Smooth muscle cell (in vitro differentiated cells): Measurements from ENCODE around the gene WDR45. TPM values are rescaled to one million over a fixed set of nuclear protein-coding genes. Genes with fewer than 3 reads are reported as not detected.
"Not testable (repeated sequence)": the region's sequence is repeated elsewhere in the genome, so short reads cannot be mapped to it uniquely, and the experiment has no call there.

Source experiments
- DNase-seq: peaks from one replicate; lab custom pipeline; 2025; ENCODE audit not compliant: unreplicated experiment; lab: John Stamatoyannopoulos, UW
- H2AFZ ChIP-seq: fragments of 200-600 bp; sonication (generic); 2 replicates; pipeline ENCODE4 v1.6.0; 2016; ENCODE audit warnings: antibody characterized with exemption, low read depth, mild to moderate bottlenecking
- H3F3A ChIP-seq: fragments of 200-600 bp; sonication (generic); 2 replicates; pipeline ENCODE4 v1.6.0; 2017; ENCODE audit warnings: antibody characterized with exemption, low read depth
- H3K27ac ChIP-seq: fragments of 200-600 bp; sonication (generic); 2 replicates; pipeline ENCODE4 v1.5.1; 2016; ENCODE audit warnings: low read depth, mild to moderate bottlenecking
- H3K27me3 ChIP-seq: fragments of 200-600 bp; sonication (generic); 2 replicates; pipeline ENCODE4 v1.6.1; 2016; ENCODE audit warnings: low read depth, mild to moderate bottlenecking
- H3K36me3 ChIP-seq: fragments of 200-600 bp; sonication (generic); 2 replicates; pipeline ENCODE4 v1.5.1; 2016; ENCODE audit warnings: low read depth
- H3K4me1 ChIP-seq: fragments of 200-600 bp; sonication (generic); 2 replicates; pipeline ENCODE4 v1.5.1; 2016; ENCODE audit warnings: low read depth
- H3K4me2 ChIP-seq: fragments of 200-600 bp; sonication (generic); 2 replicates; pipeline ENCODE4 v1.6.0; 2016; ENCODE audit warnings: mild to moderate bottlenecking
- H3K4me3 ChIP-seq: fragments of 200-600 bp; sonication (generic); 2 replicates; pipeline ENCODE4 v1.5.1; 2016; ENCODE audit warnings: mild to moderate bottlenecking
- H3K79me2 ChIP-seq: fragments of 200-600 bp; sonication (generic); 2 replicates; pipeline ENCODE4 v1.6.0; 2016; ENCODE audit warnings: low read depth, mild to moderate bottlenecking
- H3K9ac ChIP-seq: fragments of 200-600 bp; sonication (generic); 2 replicates; pipeline ENCODE4 v1.6.0; 2016; ENCODE audit warnings: low read depth
- H3K9me3 ChIP-seq: fragments of 200-600 bp; sonication (generic); replicated peaks from 2 replicates; pipeline ENCODE4 v1.5.1; 2016; ENCODE audit warnings: low read depth
- H4K20me1 ChIP-seq: fragments of 200-600 bp; sonication (generic); 2 replicates; pipeline ENCODE4 v1.6.0; 2016; ENCODE audit warnings: low read depth
- WGBS: methylation state at CpG from one replicate; pipeline ENCODE4 v1.1.7; 2016; ENCODE audit warnings: low lambda C conversion rate; 5-methylcytosine and 5-hydroxymethylcytosine counted together
- polyA plus RNA-seq: library from polyadenylated mRNA; unstranded; fragments of >200 nt; fragmentation: Nextera tagmentation; extraction: Ambion mirVana; gene quantifications from 2 replicates; pipeline ENCODE4 v1.2.1, GENCODE V29; 2016
- total RNA-seq: library from RNA; depleted of rRNA; stranded (reverse); fragments of >200 nt; gene quantifications from 2 replicates; pipeline ENCODE4 v1.2.3, GENCODE V29; 2014
- TF ChIP-seq, protein P1 (sequence below): fragments of 200-600 bp; sonication (generic); IDR thresholded peaks from 2 replicates; pipeline ENCODE4 v1.5.1; 2017; ENCODE audit warnings: borderline replicate concordance, mild to moderate bottlenecking, antibody characterized with exemption; ENCODE audit not compliant: insufficient read depth, poor library complexity, severe bottlenecking

Gene WDR45
- total RNA-seq (31.4 and 39.6 TPM in 2 replicates), polyA plus RNA-seq (38.9 and 49.1 TPM in 2 replicates)

DNA sequence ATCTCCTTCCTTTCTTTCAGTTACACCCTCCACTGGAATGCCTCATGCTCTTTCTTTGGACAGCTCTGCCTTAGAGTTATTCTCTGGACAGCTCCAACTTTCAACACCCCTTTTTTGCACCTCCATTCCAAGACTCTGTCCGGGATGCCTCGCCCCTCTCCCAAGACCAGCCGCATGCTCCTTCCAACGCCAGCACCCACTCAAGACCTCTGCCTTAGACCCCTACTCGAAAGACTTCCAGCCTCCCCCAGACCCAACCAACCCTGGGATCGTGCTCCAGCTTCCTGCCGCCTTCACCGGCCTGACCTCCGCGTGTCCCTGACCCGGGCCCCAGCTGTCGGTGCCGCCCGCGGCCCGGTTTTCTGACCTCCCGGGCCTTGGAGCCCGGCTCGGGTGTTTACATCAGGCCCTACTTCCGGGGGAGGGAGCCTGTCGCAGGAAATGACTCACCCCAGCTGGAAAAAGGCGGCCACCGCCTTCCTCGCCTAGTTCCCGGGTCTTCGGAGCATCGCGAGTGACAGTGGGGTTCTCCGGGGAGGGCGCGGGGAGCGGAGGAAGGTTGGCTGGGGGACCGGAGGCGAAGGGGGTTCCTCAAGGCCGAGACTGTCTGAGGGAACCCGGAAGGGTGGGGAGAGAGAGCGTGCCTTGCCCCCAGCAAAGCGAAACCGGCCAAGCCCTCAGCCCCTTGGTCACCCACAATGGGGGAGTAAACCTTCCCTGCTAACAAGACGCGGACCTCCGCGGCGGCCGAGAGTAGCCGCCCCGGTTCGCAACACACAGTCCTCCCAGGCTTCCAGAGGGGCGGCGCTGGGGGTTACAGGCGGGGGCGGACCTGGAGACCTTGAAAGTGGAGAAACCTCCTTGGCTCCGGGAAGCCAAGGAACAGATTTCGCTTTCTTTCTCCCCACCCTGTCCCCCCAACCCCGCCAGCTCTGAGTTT, at the start of gene WDR45:
Gene WDR45, minus strand, starts transcription at position 399 of the 940 bp plus-strand sequence. CDS start 1,792 bp downstream, outside the sequence.
- Histone ChIP-seq H3K9ac (peak within 1 kb of the TSS; percentile 86), H2AFZ (peak within 1 kb of the TSS; percentile 8), H3K36me3 (no peaks in the 10 kb centered on the region), H3F3A (no peaks in the 10 kb centered on the region), H3K4me3 (peak within 1 kb of the TSS; percentile 70), H3K79me2 (no peaks in the 10 kb centered on the region), H3K4me1 (no peaks in the 10 kb centered on the region), H3K27me3 (no peaks in the 10 kb centered on the region), H3K9me3 (no peaks in the 10 kb centered on the region), H3K27ac (peak within 1 kb of the TSS; percentile 75), H3K4me2 (peak within 1 kb of the TSS; percentile 86), H4K20me1 (no peaks in the 10 kb centered on the region)
- peak; percentile 16 for DNase-seq
- TF ChIP-seq, protein P1, sequence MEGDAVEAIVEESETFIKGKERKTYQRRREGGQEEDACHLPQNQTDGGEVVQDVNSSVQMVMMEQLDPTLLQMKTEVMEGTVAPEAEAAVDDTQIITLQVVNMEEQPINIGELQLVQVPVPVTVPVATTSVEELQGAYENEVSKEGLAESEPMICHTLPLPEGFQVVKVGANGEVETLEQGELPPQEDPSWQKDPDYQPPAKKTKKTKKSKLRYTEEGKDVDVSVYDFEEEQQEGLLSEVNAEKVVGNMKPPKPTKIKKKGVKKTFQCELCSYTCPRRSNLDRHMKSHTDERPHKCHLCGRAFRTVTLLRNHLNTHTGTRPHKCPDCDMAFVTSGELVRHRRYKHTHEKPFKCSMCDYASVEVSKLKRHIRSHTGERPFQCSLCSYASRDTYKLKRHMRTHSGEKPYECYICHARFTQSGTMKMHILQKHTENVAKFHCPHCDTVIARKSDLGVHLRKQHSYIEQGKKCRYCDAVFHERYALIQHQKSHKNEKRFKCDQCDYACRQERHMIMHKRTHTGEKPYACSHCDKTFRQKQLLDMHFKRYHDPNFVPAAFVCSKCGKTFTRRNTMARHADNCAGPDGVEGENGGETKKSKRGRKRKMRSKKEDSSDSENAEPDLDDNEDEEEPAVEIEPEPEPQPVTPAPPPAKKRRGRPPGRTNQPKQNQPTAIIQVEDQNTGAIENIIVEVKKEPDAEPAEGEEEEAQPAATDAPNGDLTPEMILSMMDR, result no peak
- WGBS, result 41% methylated on average over 54 of the region's 55 CpGs

DNA sequence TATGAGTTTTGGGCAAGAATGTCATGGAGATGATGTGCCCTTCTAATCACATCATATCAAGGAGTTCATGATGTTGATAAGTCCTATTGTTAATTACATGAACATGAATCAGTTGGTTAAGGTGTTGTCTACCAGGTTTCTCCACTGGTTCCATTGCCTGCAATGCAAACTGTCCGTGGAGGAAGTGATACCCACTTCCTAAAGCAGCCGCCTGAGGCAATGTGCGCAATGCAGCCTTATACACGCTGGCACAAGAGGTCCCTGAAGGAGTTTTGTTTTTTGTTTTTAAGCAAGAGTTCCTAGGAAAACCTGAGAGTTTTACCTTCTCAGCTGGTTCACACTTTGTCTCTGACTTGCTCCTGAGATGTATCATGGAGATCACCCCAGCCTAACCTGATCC, 49.7 kb upstream of the WDR45 start:
- H3K9me3 ChIP-seq, result no peaks in the 10 kb centered on the region
- H3K27me3 ChIP-seq, result no peaks in the 10 kb centered on the region
- no peaks in the 10 kb centered on the region for H3K36me3 ChIP-seq
- no peak overlapping the region for H3K27ac ChIP-seq
- H3F3A ChIP-seq, result no peaks in the 10 kb centered on the region
- 83% methylated on average over 4 of the region's 4 CpGs for WGBS
- no peak overlapping the region for H3K4me2 ChIP-seq
- no peaks in the 10 kb centered on the region for H3K4me1 ChIP-seq
- no peak for DNase-seq
- no peak overlapping the region for H3K4me3 ChIP-seq
- H3K79me2 ChIP-seq, result no peaks in the 10 kb centered on the region
- H4K20me1 ChIP-seq, result no peaks in the 10 kb centered on the region
- TF ChIP-seq, protein P1, result no peak
- H2AFZ ChIP-seq, result no peak overlapping the region
- H3K9ac ChIP-seq, result no peak overlapping the region

DNA sequence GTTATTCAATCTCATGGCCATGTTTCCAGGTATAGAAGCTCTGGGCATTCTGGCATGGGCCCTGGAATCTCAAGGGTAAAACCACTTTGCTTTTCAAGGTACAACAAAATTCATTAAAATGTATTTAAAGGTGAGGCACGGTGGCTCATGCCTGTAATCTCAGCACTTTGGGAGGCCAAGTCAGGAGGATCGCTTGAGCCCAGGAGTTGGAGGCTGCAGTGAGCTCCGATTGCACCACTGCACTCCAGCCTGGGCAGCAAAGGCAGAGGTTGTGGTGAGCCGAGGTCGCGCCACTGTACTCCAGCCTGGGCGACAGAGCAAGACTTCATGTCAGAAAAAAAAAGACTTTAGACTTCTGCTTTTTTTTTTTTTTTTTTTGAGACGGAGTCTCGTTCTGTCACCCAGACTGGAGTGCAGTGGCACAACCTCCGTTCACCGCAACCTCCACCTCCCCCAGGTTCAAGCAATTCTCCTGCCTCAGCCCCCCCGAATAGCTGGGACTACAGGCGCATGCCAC, 48.1 kb upstream of the WDR45 start:
- H3K4me3 ChIP-seq, H3K27me3 ChIP-seq, H3K9ac ChIP-seq, H3K4me1 ChIP-seq, DNase-seq, H3K79me2 ChIP-seq, H2AFZ ChIP-seq, H3K36me3 ChIP-seq, H3K9me3 ChIP-seq, H3K4me2 ChIP-seq, H3K27ac ChIP-seq, H3F3A ChIP-seq, H4K20me1 ChIP-seq: not testable (repeated sequence)
- WGBS, result 92% methylated on average over 13 of the region's 13 CpGs

DNA sequence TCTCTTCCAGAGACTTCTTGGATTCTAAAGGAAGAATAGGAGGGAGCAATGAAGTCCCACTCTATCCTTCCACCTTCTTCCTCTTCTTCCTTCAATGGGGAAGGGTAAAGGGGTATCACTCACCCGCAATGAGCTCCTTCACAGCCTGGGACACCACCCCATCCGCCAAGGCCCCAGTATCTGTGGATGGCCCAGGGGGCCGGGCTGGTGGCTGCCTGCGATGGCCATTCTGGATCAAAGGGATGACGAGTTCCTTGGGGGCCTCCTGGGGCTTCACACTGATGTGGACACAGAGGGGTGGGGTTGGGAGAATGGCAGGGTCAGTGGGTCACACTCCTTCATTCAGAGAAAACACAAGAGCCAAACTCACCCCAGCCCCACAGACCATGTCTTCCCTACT, 42.8 kb upstream of the WDR45 start:
- Histone ChIP-seq H3F3A (no peaks in the 10 kb centered on the region), H3K4me3 (peak overlapping the region; percentile 63), H3K9me3 (no peaks in the 10 kb centered on the region), H3K9ac (peak overlapping the region; percentile 90), H4K20me1 (no peaks in the 10 kb centered on the region), H3K79me2 (peaks cover 9% of the 10 kb centered on the region), H3K27ac (no peak overlapping the region), H3K36me3 (no peaks in the 10 kb centered on the region), H2AFZ (no peak overlapping the region), H3K27me3 (no peaks in the 10 kb centered on the region), H3K4me1 (no peaks in the 10 kb centered on the region), H3K4me2 (peak overlapping the region; percentile 85)
- TF ChIP-seq, protein P1, result no peak
- 79% methylated on average over 5 of the region's 5 CpGs for WGBS
- no peak for DNase-seq
